GM23338 (cell line): Measurements from ENCODE around the gene GPC6. TPM values are rescaled to one million over a fixed set of nuclear protein-coding genes. Genes with fewer than 3 reads are reported as not detected.
A peak's percentile ranks its signal among the peaks of the same experiment; 100 is the strongest.

Source experiments
- ATAC-seq: fragments of 200-7000 bp; cut with Tn5 transposase; 3 replicates; pipeline ENCODE4 v1.9.1; 2020
- DNase-seq: peaks from one replicate; pipeline ENCODE4 v3.0.0-alpha.2; 2015; ENCODE audit warnings: low spot score
- H2AFZ ChIP-seq: fragments of 200-600 bp; sonication (generic); 2 replicates; pipeline ENCODE4 v1.8.0; 2016; ENCODE audit warnings: antibody characterized with exemption, mild to moderate bottlenecking, moderate library complexity
- H3F3A ChIP-seq: fragments of 200-600 bp; sonication (generic); replicated peaks from 2 replicates; pipeline ENCODE4 v1.8.0; 2017; ENCODE audit warnings: antibody characterized with exemption, mixed run types, low read depth
- H3K27ac ChIP-seq: fragments of 200-600 bp; sonication (generic); 2 replicates; pipeline ENCODE4 v1.6.1; 2016; ENCODE audit warnings: low read depth
- H3K27me3 ChIP-seq: fragments of 200-600 bp; sonication (generic); 2 replicates; pipeline ENCODE4 v1.8.0; 2016; ENCODE audit warnings: mild to moderate bottlenecking, mixed run types, moderate library complexity; ENCODE audit not compliant: insufficient read depth
- H3K36me3 ChIP-seq: fragments of 200-600 bp; sonication (generic); 2 replicates; pipeline ENCODE4 v1.8.0; 2016; ENCODE audit warnings: mild to moderate bottlenecking; ENCODE audit not compliant: insufficient read depth
- H3K4me1 ChIP-seq: fragments of 200-600 bp; sonication (generic); 2 replicates; pipeline ENCODE4 v1.8.0; 2016; ENCODE audit warnings: mild to moderate bottlenecking, moderate library complexity; ENCODE audit not compliant: insufficient read depth
- H3K4me2 ChIP-seq: fragments of 200-600 bp; sonication (generic); 2 replicates; pipeline ENCODE4 v1.7.1; 2017; ENCODE audit warnings: mixed run types
- H3K4me3 ChIP-seq: fragments of 200-600 bp; sonication (generic); 2 replicates; pipeline ENCODE4 v1.6.1; 2016; ENCODE audit warnings: mixed run types
- H3K79me2 ChIP-seq: fragments of 200-600 bp; sonication (generic); replicated peaks from 2 replicates; pipeline ENCODE4 v1.8.0; 2017; ENCODE audit warnings: mild to moderate bottlenecking; ENCODE audit not compliant: insufficient read depth
- H3K9me2 ChIP-seq: fragments of 200-600 bp; sonication (generic); 2 replicates; pipeline ENCODE4 v1.8.0; 2017; ENCODE audit not compliant: insufficient read depth
- H4K20me1 ChIP-seq: fragments of 200-600 bp; sonication (generic); replicated peaks from 2 replicates; pipeline ENCODE4 v1.8.0; 2017; ENCODE audit warnings: mild to moderate bottlenecking; ENCODE audit not compliant: insufficient read depth
- H3K27ac Mint-ChIP-seq: 2 replicates; pipeline ENCODE4 v1.8.0; 2020; ENCODE audit warnings: inconsistent platforms, mild to moderate bottlenecking, moderate library complexity, mixed read lengths
- H3K27me3 Mint-ChIP-seq: 3 replicates; pipeline ENCODE4 v1.8.0; 2022; ENCODE audit warnings: low read depth, mild to moderate bottlenecking, moderate library complexity, mixed read lengths, inconsistent platforms; ENCODE audit not compliant: insufficient read depth, poor library complexity
- H3K36me3 Mint-ChIP-seq: 3 replicates; pipeline ENCODE4 v1.8.0; 2021; ENCODE audit warnings: low read depth, mild to moderate bottlenecking, inconsistent platforms, moderate library complexity, mixed read lengths
- H3K4me1 Mint-ChIP-seq: 3 replicates; pipeline ENCODE4 v1.8.0; 2020; ENCODE audit warnings: mild to moderate bottlenecking, inconsistent platforms, mixed read lengths
- H3K4me3 Mint-ChIP-seq: 3 replicates; pipeline ENCODE4 v1.8.0; 2021; ENCODE audit warnings: moderate library complexity, mild to moderate bottlenecking, inconsistent platforms, mixed read lengths
- H3K9me3 Mint-ChIP-seq: 3 replicates; pipeline ENCODE4 v1.8.0; 2020; ENCODE audit warnings: moderate library complexity, mild to moderate bottlenecking, inconsistent platforms, mixed read lengths
- CREB1 ChIP-seq: fragments of 250-450 bp; sonication (Bioruptor Pico); IDR thresholded peaks from 2 replicates; pipeline ENCODE4 v1.5.0; 2020; ENCODE audit warnings: low read depth, mild to moderate bottlenecking, moderate library complexity
- CTCF ChIP-seq, 2 experiments: fragments of 200-600 bp in 1 of 2; sonication (generic) in 1 of 2; conservative IDR thresholded peaks; 2 replicates each; pipeline versions ENCODE4 v1.5.1 to v1.6.1; 2016 to 2017; ENCODE audit warnings: antibody characterized with exemption in 2 of 2, low read depth in 2 of 2, mild to moderate bottlenecking in 2 of 2, moderate library complexity in 1 of 2
- ETS1 ChIP-seq: IDR thresholded peaks from 2 replicates; pipeline ENCODE4 v1.6.1; 2016; ENCODE audit warnings: antibody characterized with exemption
- EZH2 ChIP-seq: fragments of 200-600 bp; sonication (generic); IDR thresholded peaks from one replicate; pipeline ENCODE4 v1.8.0; 2017; ENCODE audit warnings: antibody characterized with exemption, mild to moderate bottlenecking, low read depth; ENCODE audit not compliant: unreplicated experiment
- EZH2phosphoT487 ChIP-seq: fragments of 200-600 bp; sonication (generic); IDR thresholded peaks from one replicate; pipeline ENCODE4 v1.8.1; 2018; ENCODE audit warnings: antibody characterized with exemption; ENCODE audit not compliant: unreplicated experiment
- JUNB ChIP-seq: IDR thresholded peaks from one replicate; pipeline ENCODE4 v1.6.1; 2016; ENCODE audit warnings: antibody characterized with exemption; ENCODE audit not compliant: unreplicated experiment
- NANOG ChIP-seq: IDR thresholded peaks from 2 replicates; pipeline ENCODE4 v1.6.1; 2016; ENCODE audit warnings: antibody characterized with exemption, borderline replicate concordance
- POLR2AphosphoS5 ChIP-seq: IDR thresholded peaks from 2 replicates; pipeline ENCODE4 v1.6.1; 2016; ENCODE audit warnings: antibody characterized with exemption, low read depth
- REST ChIP-seq: IDR thresholded peaks from one replicate; pipeline ENCODE4 v1.6.1; 2018; ENCODE audit warnings: antibody characterized with exemption; ENCODE audit not compliant: unreplicated experiment
- STAT1 ChIP-seq: IDR thresholded peaks from one replicate; pipeline ENCODE4 v1.6.1; 2016; ENCODE audit warnings: antibody characterized with exemption; ENCODE audit not compliant: unreplicated experiment
- ZNF114 ChIP-seq: fragments of 250-450 bp; sonication (Bioruptor Pico); IDR thresholded peaks from 2 replicates; pipeline ENCODE4 v1.5.0; 2020; ENCODE audit warnings: mild to moderate bottlenecking, moderate library complexity
- ZNF331 ChIP-seq: fragments of 250-450 bp; sonication (Bioruptor Pico); IDR thresholded peaks from 2 replicates; pipeline ENCODE4 v1.5.0; 2020; ENCODE audit warnings: low read depth, mild to moderate bottlenecking, moderate library complexity
- ZNF462 ChIP-seq: fragments of 250-450 bp; sonication (Bioruptor Pico); IDR thresholded peaks from 2 replicates; pipeline ENCODE4 v1.5.0; 2020; ENCODE audit warnings: mild to moderate bottlenecking, moderate library complexity
- polyA plus RNA-seq: library from polyadenylated mRNA; unstranded; fragments of >200 nt; fragmentation: Nextera tagmentation; extraction: Ambion mirVana; gene quantifications from 2 replicates; pipeline ENCODE4 v1.2.1, GENCODE V29; 2016
- total RNA-seq: library from RNA; depleted of rRNA; stranded (reverse); fragments of >200 nt; shearing (Covaris generic); gene quantifications from 2 replicates; pipeline ENCODE4 v1.2.3, GENCODE V29; 2014

Gene GPC6
- total and polyA plus RNA-seq, 2 experiments from 2014 or later = 6.4 to 28.6 TPM

GRCh38 chr13:93726173-93726957 is 499.8 kb downstream of the GPC6 start:
- H3K4me1 ChIP-seq = no peaks in the 10 kb centered on the region
- no peaks in the 10 kb centered on the region; the same call in 2 of the 3 replicates for H3K9me3 Mint-ChIP-seq
- DNase-seq (peak; percentile 43), ATAC-seq (no peak)
- no peaks in the 10 kb centered on the region for H3K27me3 ChIP-seq
- no peak overlapping the region for H3K4me3 Mint-ChIP-seq
- H2AFZ ChIP-seq = no peak overlapping the region
- no peaks in the 10 kb centered on the region for H3K9me2 ChIP-seq
- no peak overlapping the region for H3K4me2 ChIP-seq
- H3K36me3 ChIP-seq = no peaks in the 10 kb centered on the region
- no peak overlapping the region for H3K4me3 ChIP-seq
- no peak overlapping the region for H3K27ac Mint-ChIP-seq
- no peaks in the 10 kb centered on the region for H3F3A ChIP-seq
- no peaks in the 10 kb centered on the region for H3K27me3 Mint-ChIP-seq
- no peak overlapping the region for H3K27ac ChIP-seq
- no peak for TF ChIP-seq CREB1 (CRISPR knock-in tag)
- no peak for TF ChIP-seq REST
- TF ChIP-seq ZNF462 (CRISPR knock-in tag) = no peak
- no peak for TF ChIP-seq STAT1
- TF ChIP-seq EZH2 = no peak
- TF ChIP-seq POLR2AphosphoS5 = no peak
- TF ChIP-seq JUNB = no peak
- no peak for TF ChIP-seq ZNF114 (CRISPR knock-in tag)
- TF ChIP-seq CTCF (conservative IDR thresholded peaks at IDR 0.05; ENCODE audit: low read depth in 2 of 2) = no peak
- no peak for TF ChIP-seq NANOG
- TF ChIP-seq EZH2phosphoT487 = no peak
- no peak for TF ChIP-seq ZNF331 (CRISPR knock-in tag)
- no peak for TF ChIP-seq ETS1
- H3K36me3 Mint-ChIP-seq = no peaks in the 10 kb centered on the region
- H4K20me1 ChIP-seq = no peaks in the 10 kb centered on the region
- H3K79me2 ChIP-seq = no peaks in the 10 kb centered on the region
- H3K4me1 Mint-ChIP-seq = peaks cover 13% of the 10 kb centered on the region
